CD4-positive, alpha-beta T cell (primary cell): ENCODE measurements around the gene SLITRK6. TPM values are rescaled to one million over a fixed set of nuclear protein-coding genes. Genes with fewer than 3 reads are reported as not detected.
"Not testable (repeated sequence)": the region's sequence is repeated elsewhere in the genome, so short reads cannot be mapped to it uniquely, and the experiment has no call there.

ENCODE experiments used
- ATAC-seq: fragments of 200-7000 bp; cut with Tn5 transposase; one replicate; pipeline ENCODE4 v1.10.0; 2022; ENCODE audit warnings: mild to moderate bottlenecking; ENCODE audit not compliant: poor library complexity
- CTCF ChIA-PET: fragments of 350-600 bp; sonication (Branson Sonifier 250); formaldehyde crosslinking; loops from one replicate; lab custom pipeline; 2021; ENCODE audit warnings: antibody characterized with exemption, inconsistent platforms; lab: Charles Lee
- POLR2A ChIA-PET: fragments of 350-600 bp; sonication (Branson Sonifier 250); formaldehyde crosslinking; loops from one replicate; lab custom pipeline; 2021; ENCODE audit warnings: antibody characterized with exemption, inconsistent platforms; lab: Charles Lee
- DNase-seq, 14 experiments: peaks; one replicate each; pipeline ENCODE4 v3.0.0-alpha.2; 2013 to 2020; ENCODE audit warnings: mixed read lengths in 2 of 14
- H3K27ac ChIP-seq, 2 donors: one replicate each; pipeline versions ENCODE4 v1.5.1 to v1.7.0; 2013; ENCODE audit warnings: low read length in 2 of 2, low read depth in 1 of 2, mild to moderate bottlenecking in 1 of 2
- H3K27me3 ChIP-seq, 2 experiments: 1 replicate in 1 of 2; 2 replicates in 1 of 2; pipeline versions ENCODE4 v1.6.1 to v1.7.0; 2013; ENCODE audit warnings: low read length in 2 of 2, control low read depth in 1 of 2, mild to moderate bottlenecking in 1 of 2, moderate library complexity in 1 of 2; ENCODE audit not compliant: insufficient read depth in 2 of 2, control insufficient read depth in 1 of 2
- H3K36me3 ChIP-seq: one replicate; pipeline ENCODE4 v1.6.1; 2013; ENCODE audit warnings: low read length, control low read depth; ENCODE audit not compliant: insufficient read depth
- H3K4me1 ChIP-seq: one replicate; pipeline ENCODE4 v1.6.1; 2013; ENCODE audit warnings: low read length, control low read depth; ENCODE audit not compliant: insufficient read depth
- H3K4me3 ChIP-seq: one replicate; pipeline ENCODE4 v1.5.1; 2013; ENCODE audit warnings: mild to moderate bottlenecking, low read length, moderate library complexity
- H3K9me3 ChIP-seq, 2 experiments: 1 replicate in 1 of 2; 2 replicates in 1 of 2; pipeline versions ENCODE4 v1.6.1 to v1.7.0; 2013; ENCODE audit warnings: low read length in 2 of 2, mild to moderate bottlenecking in 2 of 2, control low read depth in 1 of 2, moderate library complexity in 1 of 2; ENCODE audit not compliant: control insufficient read depth in 1 of 2, insufficient read depth in 1 of 2
- H3K27ac Mint-ChIP-seq: one replicate; pipeline ENCODE4 v1.8.0; 2020; ENCODE audit warnings: mixed read lengths
- H3K27me3 Mint-ChIP-seq: one replicate; pipeline ENCODE4 v1.8.0; 2021; ENCODE audit warnings: mixed read lengths
- H3K36me3 Mint-ChIP-seq: one replicate; pipeline ENCODE4 v1.8.0; 2021; ENCODE audit warnings: low read depth, mixed read lengths
- H3K4me1 Mint-ChIP-seq: one replicate; pipeline ENCODE4 v1.8.0; 2021; ENCODE audit warnings: low read depth, mixed read lengths
- H3K4me3 Mint-ChIP-seq: one replicate; pipeline ENCODE4 v1.8.0; 2020; ENCODE audit warnings: mild to moderate bottlenecking, mixed read lengths
- H3K9me3 Mint-ChIP-seq: one replicate; pipeline ENCODE4 v1.8.0; 2020; ENCODE audit warnings: mixed read lengths
- CTCF ChIP-seq: fragments of 200-600 bp; IDR thresholded peaks from one replicate; pipeline ENCODE4 v1.8.0; 2022; ENCODE audit warnings: antibody characterized with exemption, mild to moderate bottlenecking
- intact Hi-C, 2 experiments: fragments of 100-400 bp; cut with DNase I in 1 of 2; cut with micrococcal nuclease in 1 of 2; formaldehyde crosslinking; loops; one replicate each; pipeline versions ENCODE4 v1.15.1 to v1.9.0; 2023 to 2025; cut with DNase I, micrococcal nuclease
- total RNA-seq, 174 experiments: library from RNA in 2 of 174; stranded (reverse) in 2 of 174; gene quantifications; one replicate each; pipeline ENCODE4 v1.2.3 and lab custom pipeline; 2021 to 2026

Gene SLITRK6
- total RNA-seq, 2 experiments from 2014 or later = not detected

DNA sequence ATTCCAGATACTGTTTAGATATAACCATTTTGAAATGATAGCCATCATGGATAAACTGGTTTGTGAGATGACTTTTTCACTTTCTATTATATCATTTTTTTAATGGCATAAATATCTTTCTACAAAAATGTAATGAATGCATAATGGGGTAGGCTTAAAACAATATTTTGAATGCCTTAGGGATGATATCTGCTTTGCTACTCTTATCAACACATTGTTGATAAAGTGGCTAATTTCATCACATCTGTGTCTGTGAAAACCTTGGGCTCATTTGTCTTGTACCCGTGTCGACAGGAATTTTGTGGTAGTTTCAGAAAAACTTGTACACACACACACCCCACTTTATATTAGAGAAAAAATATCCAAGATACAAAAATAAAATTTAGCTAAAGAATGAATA, 44.1 kb downstream of the SLITRK6 start:
- no peaks in the 10 kb centered on the region for H3K36me3 ChIP-seq
- no peaks in the 10 kb centered on the region for H3K36me3 Mint-ChIP-seq
- H3K27ac ChIP-seq = no peak overlapping the region
- TF ChIP-seq CTCF = no peak
- H3K9me3 Mint-ChIP-seq = no peaks in the 10 kb centered on the region
- H3K4me3 Mint-ChIP-seq = no peak overlapping the region
- H3K4me1 ChIP-seq = no peaks in the 10 kb centered on the region
- DNase-seq (no peak), ATAC-seq (no peak)
- H3K9me3 ChIP-seq = no peaks in the 10 kb centered on the region
- no peak overlapping the region for H3K4me3 ChIP-seq
- CTCF ChIA-PET = no interaction called here
- H3K27ac Mint-ChIP-seq = no peak overlapping the region
- POLR2A ChIA-PET = no interaction called here
- intact Hi-C loops = no loop called here
- H3K27me3 Mint-ChIP-seq = no peaks in the 10 kb centered on the region
- H3K27me3 ChIP-seq = no peaks in the 10 kb centered on the region
- no peaks in the 10 kb centered on the region for H3K4me1 Mint-ChIP-seq

GRCh38 chr13:85743201-85743770, 55.9 kb downstream of the SLITRK6 start:
- H3K9me3 ChIP-seq, H3K36me3 ChIP-seq, H3K9me3 Mint-ChIP-seq, H3K4me1 Mint-ChIP-seq, DNase-seq, H3K4me1 ChIP-seq, H3K27ac ChIP-seq, ATAC-seq, intact Hi-C loops, H3K27ac Mint-ChIP-seq, POLR2A ChIA-PET, H3K36me3 Mint-ChIP-seq, H3K27me3 Mint-ChIP-seq, CTCF ChIA-PET, H3K27me3 ChIP-seq, H3K4me3 Mint-ChIP-seq, H3K4me3 ChIP-seq: not testable (repeated sequence)
